GM06990 (cell line): ENCODE results near the gene ERBB3.

Experiments used
- DNase-seq: peaks from one replicate; pipeline ENCODE4 v3.0.0-alpha.2; 2011; ENCODE audit not compliant: insufficient read length; ENCODE audit errors: extremely low read depth
- H3K27me3 ChIP-seq: replicated peaks from 2 replicates; pipeline ENCODE4 v1.6.0; 2011; ENCODE audit warnings: low read length; ENCODE audit not compliant: control insufficient read depth, insufficient read depth
- H3K36me3 ChIP-seq: 2 replicates; pipeline ENCODE4 v1.5.1; 2011; ENCODE audit warnings: low read length; ENCODE audit not compliant: control insufficient read depth, insufficient read depth
- H3K4me3 ChIP-seq: replicated peaks from 2 replicates; pipeline ENCODE4 v1.5.1; 2011; ENCODE audit warnings: low read depth, mild to moderate bottlenecking, control low read depth, low read length
- TF ChIP-seq, protein P1 (sequence below): IDR thresholded peaks from 2 replicates; pipeline ENCODE4 v1.5.1; 2011; ENCODE audit warnings: low read length, control low read depth, mild to moderate bottlenecking, inconsistent platforms; ENCODE audit not compliant: insufficient read depth, poor library complexity, severe bottlenecking

The ERBB3 gene

DNA sequence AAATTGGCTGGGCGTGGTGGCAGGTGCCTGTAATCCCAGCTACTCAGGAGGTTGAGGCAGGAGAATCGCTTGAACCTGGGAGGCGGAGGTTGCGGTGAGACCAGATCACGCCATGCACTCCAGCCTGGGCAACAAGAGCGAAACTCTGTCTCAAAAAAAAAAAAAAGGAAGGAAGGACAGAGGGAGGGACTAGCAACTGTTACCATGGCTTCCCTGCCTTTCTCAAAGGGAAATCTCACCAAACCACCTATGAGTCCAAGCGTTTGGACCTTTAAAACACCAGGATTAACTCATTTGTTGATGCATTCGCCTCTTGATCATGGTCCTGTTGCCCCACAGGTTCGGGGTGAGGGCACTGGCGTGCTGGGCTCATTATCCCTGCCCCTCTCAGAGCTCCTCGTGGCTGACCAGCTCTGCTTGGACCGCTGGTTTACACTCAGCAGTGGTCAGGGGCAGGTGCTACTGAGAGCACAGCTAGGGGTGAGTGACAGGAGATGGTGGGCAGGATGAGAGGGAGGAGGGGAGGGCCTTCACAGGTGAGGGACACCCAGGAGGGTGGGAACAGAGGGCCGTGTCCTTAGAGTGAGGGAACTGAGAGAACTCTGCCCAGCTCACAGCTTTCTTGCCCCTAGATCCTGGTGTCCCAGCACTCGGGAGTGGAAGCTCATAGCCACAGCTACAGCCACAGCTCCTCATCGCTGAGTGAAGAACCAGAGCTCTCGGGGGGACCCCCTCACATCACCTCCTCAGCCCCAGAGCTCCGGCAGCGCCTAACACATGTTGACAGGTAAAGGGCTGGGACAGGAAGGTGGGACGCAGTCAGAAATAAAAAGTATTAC, 62.2 kb downstream of the ERBB3 start:
- Histone ChIP-seq H3K36me3 (peaks cover 33% of the 10 kb centered on the region), H3K4me3 (no peak overlapping the region), H3K27me3 (no peaks in the 10 kb centered on the region)
- TF ChIP-seq, protein P1, sequence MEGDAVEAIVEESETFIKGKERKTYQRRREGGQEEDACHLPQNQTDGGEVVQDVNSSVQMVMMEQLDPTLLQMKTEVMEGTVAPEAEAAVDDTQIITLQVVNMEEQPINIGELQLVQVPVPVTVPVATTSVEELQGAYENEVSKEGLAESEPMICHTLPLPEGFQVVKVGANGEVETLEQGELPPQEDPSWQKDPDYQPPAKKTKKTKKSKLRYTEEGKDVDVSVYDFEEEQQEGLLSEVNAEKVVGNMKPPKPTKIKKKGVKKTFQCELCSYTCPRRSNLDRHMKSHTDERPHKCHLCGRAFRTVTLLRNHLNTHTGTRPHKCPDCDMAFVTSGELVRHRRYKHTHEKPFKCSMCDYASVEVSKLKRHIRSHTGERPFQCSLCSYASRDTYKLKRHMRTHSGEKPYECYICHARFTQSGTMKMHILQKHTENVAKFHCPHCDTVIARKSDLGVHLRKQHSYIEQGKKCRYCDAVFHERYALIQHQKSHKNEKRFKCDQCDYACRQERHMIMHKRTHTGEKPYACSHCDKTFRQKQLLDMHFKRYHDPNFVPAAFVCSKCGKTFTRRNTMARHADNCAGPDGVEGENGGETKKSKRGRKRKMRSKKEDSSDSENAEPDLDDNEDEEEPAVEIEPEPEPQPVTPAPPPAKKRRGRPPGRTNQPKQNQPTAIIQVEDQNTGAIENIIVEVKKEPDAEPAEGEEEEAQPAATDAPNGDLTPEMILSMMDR, result no peak
- no peak for DNase-seq

DNA sequence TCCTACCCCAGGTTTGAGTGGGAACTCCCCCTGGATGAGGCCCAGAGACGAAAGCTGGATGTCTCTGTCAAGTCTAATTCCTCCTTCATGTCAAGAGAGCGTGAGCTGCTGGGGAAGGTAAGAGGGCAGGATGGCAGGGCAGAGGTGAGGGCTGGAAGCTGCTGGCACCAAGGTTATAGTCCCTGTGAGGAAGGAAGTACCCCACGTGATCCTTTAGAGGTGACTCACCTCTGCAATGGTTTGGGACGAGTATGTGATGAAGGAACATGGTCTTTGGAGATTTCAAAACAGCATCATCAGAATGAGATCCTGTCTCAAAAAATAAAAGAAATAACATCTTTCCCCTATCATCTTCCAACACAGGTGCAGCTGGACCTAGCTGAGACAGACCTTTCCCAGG, 63.3 kb downstream of the ERBB3 start:
- peaks cover 26% of the 10 kb centered on the region for H3K36me3 ChIP-seq
- DNase-seq, result no peak
- TF ChIP-seq, protein P1, result no peak
- no peaks in the 10 kb centered on the region for H3K27me3 ChIP-seq
- no peak overlapping the region for H3K4me3 ChIP-seq

DNA sequence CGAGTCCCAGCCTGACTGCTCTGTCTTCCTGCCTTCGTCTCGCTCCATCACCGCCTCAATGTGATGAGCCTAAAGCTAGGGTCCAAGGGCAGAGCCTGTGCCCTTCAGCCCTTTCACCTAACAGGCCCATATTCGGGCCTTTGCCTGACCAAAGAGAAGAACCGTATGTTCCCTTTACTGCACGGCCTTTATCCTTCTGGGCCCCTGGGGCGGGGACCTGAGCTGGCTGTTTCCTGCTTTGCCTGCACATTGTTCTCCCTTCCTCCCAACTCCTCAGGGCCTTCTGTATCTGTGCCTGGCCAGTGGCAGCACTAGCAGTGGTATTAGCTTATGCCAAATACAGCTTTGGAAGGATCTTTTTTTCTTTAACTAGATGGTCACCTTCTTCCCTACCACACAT, 63.9 kb downstream of the ERBB3 start:
- Histone ChIP-seq H3K36me3 (peaks cover 22% of the 10 kb centered on the region), H3K4me3 (no peak overlapping the region), H3K27me3 (no peaks in the 10 kb centered on the region)
- no peak for DNase-seq
- TF ChIP-seq, protein P1, result no peak

DNA sequence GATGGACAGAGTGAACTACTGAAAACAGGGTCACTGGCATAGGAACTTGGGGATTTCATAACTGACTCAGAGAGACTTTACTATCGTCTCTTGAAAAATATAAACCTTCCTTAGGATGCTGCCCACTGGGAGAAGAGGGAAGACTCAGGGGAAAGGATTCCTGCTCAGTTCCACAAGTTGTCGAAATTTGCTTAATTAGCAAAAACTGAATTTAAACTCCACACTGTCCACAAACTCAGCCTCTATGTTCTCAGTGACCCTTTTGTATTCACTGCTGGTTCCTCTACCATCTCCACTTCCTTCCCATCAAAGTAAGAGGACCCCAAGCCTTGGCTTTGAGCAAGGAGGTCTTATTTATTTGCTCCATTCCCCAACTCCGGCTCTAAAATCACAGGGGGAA, 65.3 kb downstream of the ERBB3 start:
- peaks cover 22% of the 10 kb centered on the region for H3K36me3 ChIP-seq
- no peak overlapping the region for H3K4me3 ChIP-seq

DNA sequence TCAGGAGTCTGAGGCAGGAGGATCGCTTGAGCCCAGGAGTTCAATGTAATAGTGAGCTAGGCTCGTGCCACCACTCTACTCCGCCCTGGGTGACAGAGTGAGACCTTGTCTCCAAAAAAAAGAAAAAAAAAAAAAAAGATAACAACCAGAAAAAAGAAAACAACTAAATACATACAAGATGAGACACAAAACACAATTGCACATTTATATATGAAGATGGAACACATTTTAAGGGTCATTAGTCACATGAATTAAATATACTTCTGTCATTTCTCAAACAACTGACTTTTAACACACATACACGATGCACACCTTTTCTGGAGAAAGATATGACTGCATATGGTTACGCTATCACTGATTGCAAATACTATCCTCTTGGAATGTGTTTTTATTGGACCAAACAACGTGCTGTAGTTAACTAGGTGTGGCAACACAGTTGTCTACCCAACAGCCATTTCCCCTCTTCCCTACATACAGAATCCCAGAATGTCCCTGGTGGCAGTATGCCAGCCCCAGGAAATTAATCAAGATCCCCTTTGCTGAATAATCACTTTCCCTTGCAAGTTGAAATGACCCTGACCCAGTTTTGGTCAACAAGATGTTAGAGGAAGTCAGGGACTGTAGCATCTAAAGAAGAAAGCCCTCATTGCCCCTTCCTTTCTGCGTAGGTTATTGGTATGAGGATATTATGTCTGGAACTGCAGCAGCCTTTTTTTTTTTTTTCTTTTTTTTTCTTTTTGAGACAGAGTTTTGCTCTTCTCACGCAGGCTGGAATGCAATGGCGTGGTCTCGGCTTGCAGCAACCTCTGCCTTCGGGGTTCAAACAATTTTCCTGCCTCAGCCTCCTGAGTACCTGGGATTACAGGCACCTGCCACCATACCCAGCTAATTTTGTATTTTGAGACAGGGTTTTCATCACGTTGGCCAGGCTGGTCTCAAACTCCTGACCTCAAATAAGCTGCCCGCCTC, 66.8 kb downstream of the ERBB3 start:
- Histone ChIP-seq H3K36me3 (peaks cover 20% of the 10 kb centered on the region), H3K27me3 (no peaks in the 10 kb centered on the region), H3K4me3 (no peak overlapping the region)
- no peak for DNase-seq
- TF ChIP-seq, protein P1, result no peak

More for the DNA sequence above, 65.3 kb downstream of the ERBB3 start:
- H3K27me3 ChIP-seq, result no peaks in the 10 kb centered on the region
- DNase-seq, result no peak
- TF ChIP-seq, protein P1, result no peak
